Activated T-cell treated with anti-CD3 and anti-CD28 coated beads, Interleukin-2, amount 50 U/mL, for 4 hours (primary cell): ENCODE measurements around the gene RDX. TPM values are rescaled to one million over a fixed set of nuclear protein-coding genes. Genes with fewer than 3 reads are reported as not detected.

ENCODE experiments used
- ATAC-seq, 2 donors: fragments of 200-7000 bp; cut with Tn5 transposase; one replicate each; pipeline ENCODE4 v1.10.0; 2021
- DNase-seq: peaks from one replicate; pipeline ENCODE4 v3.0.0-alpha.2; 2020
- H3K27me3 Mint-ChIP-seq: one replicate; pipeline ENCODE4 v1.8.0; 2021; ENCODE audit warnings: low read depth, mixed read lengths
- H3K36me3 Mint-ChIP-seq: one replicate; pipeline ENCODE4 v1.8.0; 2022; ENCODE audit warnings: mixed read lengths; ENCODE audit not compliant: insufficient read depth
- H3K4me1 Mint-ChIP-seq: one replicate; pipeline ENCODE4 v1.8.0; 2021; ENCODE audit warnings: low read depth, mixed read lengths
- H3K4me3 Mint-ChIP-seq: one replicate; pipeline ENCODE4 v1.8.0; 2021; ENCODE audit warnings: mild to moderate bottlenecking, moderate library complexity, mixed read lengths
- H3K9me3 Mint-ChIP-seq: one replicate; pipeline ENCODE4 v1.8.0; 2021; ENCODE audit warnings: mixed read lengths
- total RNA-seq, 3 donors: library from RNA; stranded (reverse); gene quantifications; one replicate each; pipeline ENCODE4 v1.2.1, GENCODE V29; 2021

The RDX gene
- total RNA-seq, 3 donors from 2014 or later, result 34.6 to 42.3 (median 34.6) TPM

DNA sequence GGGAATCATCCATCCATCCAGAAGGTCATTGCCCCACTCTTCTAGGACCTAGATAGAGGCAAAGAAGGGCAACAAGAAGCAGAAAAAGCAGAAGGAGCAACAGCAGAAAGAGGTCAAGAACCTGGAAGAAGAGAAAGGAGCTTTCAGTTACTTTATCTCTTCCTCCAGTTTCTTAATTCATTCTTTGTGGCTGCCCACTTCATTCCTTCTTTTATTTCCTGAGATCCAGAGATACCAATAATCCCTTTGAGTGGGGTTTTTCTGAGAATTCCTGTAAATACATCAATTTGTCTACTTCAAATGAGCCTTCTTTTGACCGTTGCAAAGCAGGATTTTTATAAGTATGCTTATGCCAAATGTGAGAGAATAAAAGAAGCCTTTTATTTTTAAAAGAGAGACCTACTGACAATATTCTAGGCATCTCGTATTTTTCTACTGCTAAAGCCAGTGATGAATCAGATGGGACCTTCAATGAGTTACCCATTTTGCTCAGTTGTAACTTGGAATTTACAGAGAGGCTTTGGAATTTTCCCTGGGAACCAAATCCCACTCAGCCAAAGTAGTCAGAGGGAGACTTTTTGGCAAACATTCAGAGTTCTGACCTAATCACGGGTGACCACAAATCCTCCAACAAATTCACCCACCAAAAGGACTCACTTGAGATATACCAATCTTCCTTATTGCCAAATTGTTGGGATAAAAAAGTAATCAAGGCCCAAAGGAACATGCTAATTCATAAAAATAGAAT is 148.3 kb downstream of the RDX start:
- DNase-seq (no peak), ATAC-seq (no peak)
- Mint-ChIP-seq H3K36me3 (no peaks in the 10 kb centered on the region), H3K27me3 (peaks cover 15% of the 10 kb centered on the region), H3K4me3 (no peak overlapping the region), H3K4me1 (peaks cover 2% of the 10 kb centered on the region), H3K9me3 (no peaks in the 10 kb centered on the region)

DNA sequence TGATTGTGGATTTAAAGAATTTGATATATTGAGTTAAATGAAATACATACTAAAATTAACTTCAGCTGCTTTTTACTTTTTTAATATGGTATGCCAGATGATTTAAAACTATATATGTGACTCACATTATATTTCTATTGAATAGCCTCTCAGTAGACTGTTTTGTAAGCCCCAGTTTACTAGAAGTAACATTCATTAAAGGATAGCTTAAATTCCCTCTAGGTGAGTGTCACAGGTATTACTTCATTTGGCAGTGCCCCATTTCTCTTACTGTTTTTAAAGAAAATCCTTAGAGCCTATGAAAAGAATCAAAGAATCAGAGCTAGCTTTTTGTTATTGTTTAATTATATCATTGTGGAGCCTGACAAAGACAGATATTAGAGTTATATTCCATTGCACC is 154.6 kb downstream of the RDX start:
- Mint-ChIP-seq H3K36me3 (no peaks in the 10 kb centered on the region), H3K9me3 (no peaks in the 10 kb centered on the region), H3K27me3 (peaks cover 13% of the 10 kb centered on the region), H3K4me1 (no peaks in the 10 kb centered on the region), H3K4me3 (no peak overlapping the region)
- DNase-seq (no peak), ATAC-seq (no peak)

DNA sequence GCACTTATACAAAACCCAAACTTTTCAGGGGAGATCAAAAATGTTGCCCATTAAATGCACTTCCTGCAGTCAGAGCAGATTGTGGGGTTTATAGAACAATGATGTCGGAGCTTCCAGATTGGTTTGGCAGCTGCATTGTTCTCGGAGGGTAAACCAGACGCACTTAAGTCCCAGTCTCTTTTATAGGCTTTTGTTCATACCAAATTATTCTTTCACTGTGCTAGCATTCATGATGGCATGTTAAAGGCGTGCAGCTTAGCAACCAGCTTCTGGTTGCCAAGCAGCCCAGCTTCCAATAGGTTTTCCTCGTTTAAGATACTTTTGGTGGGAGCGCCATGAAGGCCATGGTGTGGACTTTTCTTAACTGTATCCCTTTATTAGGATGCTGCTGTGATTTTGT is 162.3 kb downstream of the RDX start:
- DNase-seq (no peak), ATAC-seq (no peak)
- Mint-ChIP-seq H3K9me3 (no peaks in the 10 kb centered on the region), H3K36me3 (no peaks in the 10 kb centered on the region), H3K4me3 (no peak overlapping the region), H3K27me3 (peaks cover 7% of the 10 kb centered on the region), H3K4me1 (no peaks in the 10 kb centered on the region)

DNA sequence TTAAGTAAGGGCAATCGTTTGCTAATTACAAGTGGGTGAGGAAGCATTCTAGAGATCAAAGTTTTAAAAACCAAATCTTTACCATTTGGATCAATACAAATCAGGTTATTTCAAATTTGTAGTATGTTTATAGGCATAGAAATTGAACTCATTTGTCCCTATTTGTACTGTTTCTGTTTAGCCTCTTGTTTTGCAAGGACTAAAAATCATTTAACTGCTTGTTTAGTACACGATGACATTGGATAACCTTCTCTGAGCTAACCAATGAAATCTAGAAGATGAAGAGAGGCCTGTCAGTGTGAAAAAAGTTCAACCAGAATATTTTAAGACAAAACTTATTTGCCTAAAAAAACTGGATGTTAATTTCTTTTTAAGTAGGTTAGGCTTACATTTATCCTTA is 163.3 kb downstream of the RDX start:
- H3K36me3 Mint-ChIP-seq, result no peaks in the 10 kb centered on the region
- H3K4me3 Mint-ChIP-seq, result no peak overlapping the region
- no peak for ATAC-seq
- no peaks in the 10 kb centered on the region for H3K9me3 Mint-ChIP-seq
- DNase-seq, result no peak
- H3K27me3 Mint-ChIP-seq, result peaks cover 7% of the 10 kb centered on the region
- H3K4me1 Mint-ChIP-seq, result no peaks in the 10 kb centered on the region

DNA sequence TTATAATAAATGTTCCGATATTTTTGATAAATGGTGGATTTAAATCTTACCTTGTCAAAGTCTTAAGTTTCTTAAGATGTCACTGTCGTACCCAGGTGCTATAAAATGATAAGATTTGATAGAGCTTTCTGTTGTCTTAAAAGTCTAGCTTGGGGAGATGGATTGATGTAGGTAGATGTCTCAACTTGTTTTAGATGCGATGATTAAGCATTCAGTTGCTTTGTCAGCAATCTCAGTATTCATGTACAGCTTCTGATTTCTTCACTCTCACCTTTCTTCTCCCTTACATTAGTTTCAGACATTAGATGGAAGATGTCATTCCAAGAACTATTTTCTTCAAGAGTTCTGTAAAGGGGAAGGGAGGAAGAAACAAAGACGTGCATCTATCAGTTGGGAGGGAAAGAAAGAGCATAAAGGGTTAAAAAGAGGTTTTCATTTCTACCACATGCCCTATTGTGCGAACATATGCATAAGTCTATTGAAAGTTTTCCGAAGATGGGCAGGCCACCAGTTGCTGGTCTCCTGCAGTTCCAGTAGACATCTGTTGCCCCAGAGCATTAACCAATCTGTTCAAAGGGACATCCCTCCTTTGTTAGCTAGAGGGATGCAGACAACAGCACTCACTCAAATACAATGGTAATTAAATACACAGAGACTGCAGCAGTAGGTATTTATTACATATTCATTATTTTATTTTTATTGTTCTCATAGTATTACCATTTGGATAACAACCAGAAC is 164.9 kb downstream of the RDX start:
- DNase-seq, result no peak
- Mint-ChIP-seq H3K36me3 (no peaks in the 10 kb centered on the region), H3K4me1 (no peaks in the 10 kb centered on the region), H3K9me3 (no peaks in the 10 kb centered on the region), H3K27me3 (peaks cover 10% of the 10 kb centered on the region), H3K4me3 (no peak overlapping the region)
- ATAC-seq, result no peak

DNA sequence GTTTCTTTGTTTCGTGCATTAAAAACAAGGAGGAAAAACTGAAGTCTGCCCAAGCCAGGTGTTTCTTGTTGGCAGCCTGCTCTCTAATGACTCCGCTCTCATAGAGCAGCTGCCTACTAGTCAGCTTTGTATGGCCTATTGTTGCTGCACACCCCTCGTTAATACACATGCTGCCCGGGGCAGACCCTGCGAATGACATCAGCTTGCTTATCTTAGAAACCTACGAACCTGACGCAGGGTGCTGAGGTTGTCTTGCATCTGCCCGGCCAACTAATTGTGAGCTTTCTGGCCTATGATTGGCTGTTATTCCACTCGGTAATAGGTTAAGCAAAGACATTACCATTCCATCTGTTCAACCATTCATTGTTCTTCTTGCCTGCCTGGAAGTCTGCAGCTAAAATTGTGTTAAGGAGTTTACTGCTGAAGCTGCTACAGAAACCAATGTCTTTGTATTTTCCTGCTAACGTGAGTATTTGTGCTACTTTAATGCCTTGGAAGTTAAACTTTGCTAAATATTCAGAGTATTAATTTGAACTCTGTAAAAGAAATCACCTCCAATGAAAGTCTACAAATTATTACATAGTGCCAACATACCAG is 165.7 kb downstream of the RDX start:
- no peak for ATAC-seq
- no peak for DNase-seq
- Mint-ChIP-seq H3K27me3 (peaks cover 10% of the 10 kb centered on the region), H3K4me3 (no peak overlapping the region), H3K36me3 (no peaks in the 10 kb centered on the region), H3K4me1 (no peaks in the 10 kb centered on the region), H3K9me3 (no peaks in the 10 kb centered on the region)

DNA sequence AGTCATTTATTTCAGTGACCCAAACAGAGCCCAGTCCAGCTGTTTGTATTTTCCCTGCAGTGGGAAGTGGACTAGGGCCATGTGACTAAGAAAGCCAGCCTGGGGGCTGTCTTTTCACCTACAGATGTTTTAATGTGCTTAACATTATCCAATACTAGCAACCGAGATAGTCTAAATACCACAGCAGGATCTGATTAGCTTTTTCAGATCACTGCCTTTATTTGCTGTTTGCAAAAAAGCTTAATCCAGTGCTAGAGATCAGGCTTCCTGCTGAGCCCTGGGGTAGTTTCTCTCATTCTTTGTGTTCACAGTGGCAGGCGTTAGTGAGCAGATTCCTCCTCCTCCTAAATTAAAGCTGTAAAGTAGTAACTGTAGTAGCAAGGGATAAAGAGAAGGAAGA is 168.3 kb downstream of the RDX start:
- Mint-ChIP-seq H3K4me3 (no peak overlapping the region), H3K9me3 (no peaks in the 10 kb centered on the region), H3K36me3 (no peaks in the 10 kb centered on the region), H3K27me3 (peaks cover 10% of the 10 kb centered on the region), H3K4me1 (no peaks in the 10 kb centered on the region)
- ATAC-seq, result no peak
- DNase-seq, result no peak

DNA sequence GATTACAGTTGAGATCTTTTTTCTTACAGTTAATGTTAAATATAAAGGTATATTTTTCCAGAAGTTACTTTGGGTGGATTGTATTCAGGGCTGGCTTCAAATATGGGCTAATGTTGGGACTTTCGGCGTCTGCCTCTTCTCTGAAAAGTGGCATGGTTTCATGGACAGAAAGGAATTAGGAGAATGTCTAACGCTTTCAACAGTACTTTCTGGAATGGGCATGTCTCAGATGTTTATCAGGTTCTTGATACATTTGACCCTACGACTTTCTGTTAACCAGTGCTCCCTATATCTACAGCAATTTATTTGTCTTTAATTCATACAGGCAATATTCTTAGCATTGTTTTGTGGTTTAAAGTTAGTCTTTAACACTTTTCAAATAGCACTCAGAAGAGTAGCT is 169.5 kb downstream of the RDX start:
- Mint-ChIP-seq H3K4me3 (no peak overlapping the region), H3K9me3 (no peaks in the 10 kb centered on the region), H3K36me3 (no peaks in the 10 kb centered on the region), H3K4me1 (no peaks in the 10 kb centered on the region), H3K27me3 (peaks cover 10% of the 10 kb centered on the region)
- DNase-seq (no peak), ATAC-seq (no peak)

DNA sequence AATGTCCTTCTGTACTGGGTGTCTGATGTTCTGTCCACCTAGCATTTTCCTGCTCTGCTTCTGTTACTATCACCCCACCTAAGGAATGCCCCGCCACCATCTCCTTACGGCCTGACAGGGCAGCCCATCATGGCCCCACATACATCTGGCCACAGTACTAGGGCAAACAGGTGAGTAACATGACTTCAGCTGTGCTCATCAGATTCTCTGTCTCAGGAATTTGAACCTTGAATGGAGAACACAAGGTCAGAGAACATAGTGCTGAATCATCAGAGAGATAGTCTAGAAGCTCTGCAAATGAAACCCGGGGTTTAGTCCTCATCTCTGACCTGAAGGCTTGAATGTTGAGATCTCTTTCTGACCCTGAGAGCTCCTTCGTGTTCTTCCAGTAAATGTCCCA is 170.8 kb downstream of the RDX start:
- DNase-seq (no peak), ATAC-seq (no peak)
- peaks cover 5% of the 10 kb centered on the region for H3K27me3 Mint-ChIP-seq
- H3K36me3 Mint-ChIP-seq, result no peaks in the 10 kb centered on the region
- H3K9me3 Mint-ChIP-seq, result no peaks in the 10 kb centered on the region
- no peak overlapping the region for H3K4me3 Mint-ChIP-seq
- no peaks in the 10 kb centered on the region for H3K4me1 Mint-ChIP-seq

Other genes starting within 250 kb of the RDX start
- 1 to 10 TPM in 1 of 3 donors, under 1 TPM in 2; 0.35 to 1.3 (median 0.90) TPM for gene ZC3H12C, start 203.2 kb downstream of the RDX start, total RNA-seq
- 10 to 100 TPM; 16.0 to 17.1 (median 16.0) TPM for gene FDX1, start 133.3 kb upstream of the RDX start, total RNA-seq